K562 (cell line): ENCODE measurements around the gene BPTF. TPM values are rescaled to one million over a fixed set of nuclear protein-coding genes. Genes with fewer than 3 reads are reported as not detected.

Source experiments
- ARNT ChIP-seq, 2 experiments: fragments of 450-650 bp; IDR thresholded peaks; 2 replicates each; pipeline ENCODE4 v1.6.1; 2016; ENCODE audit warnings: mild to moderate bottlenecking in 1 of 2
- CBX1 ChIP-seq: sonication (generic); IDR thresholded peaks from 2 replicates; pipeline ENCODE4 v1.6.1; 2016; ENCODE audit warnings: antibody characterized with exemption, low read depth, mild to moderate bottlenecking
- CREB3 ChIP-seq: fragments of 450-650 bp; conservative IDR thresholded peaks from 2 replicates; pipeline ENCODE4 v1.6.1; 2016; ENCODE audit warnings: missing genetic modification characterization, low read depth, mild to moderate bottlenecking, missing compliant biosample characterization, moderate library complexity
- DDX20 ChIP-seq: fragments of 450-650 bp; IDR thresholded peaks from 2 replicates; pipeline ENCODE4 v1.6.1; 2016; ENCODE audit warnings: missing genetic modification characterization, low read depth, mild to moderate bottlenecking, missing compliant biosample characterization, moderate library complexity
- EP400 ChIP-seq: fragments of 450-650 bp; IDR thresholded peaks from 2 replicates; pipeline ENCODE4 v1.6.1; 2017; ENCODE audit warnings: antibody characterized with exemption, mild to moderate bottlenecking, moderate library complexity
- GTF2F1 ChIP-seq: IDR thresholded peaks from 2 replicates; pipeline ENCODE4 v1.6.1; 2011; ENCODE audit warnings: low read depth, low read length, improper control_type of control experiment
- HDAC3 ChIP-seq: fragments of 450-650 bp; IDR thresholded peaks from 2 replicates; pipeline ENCODE4 v1.6.1; 2018; ENCODE audit warnings: borderline replicate concordance, mild to moderate bottlenecking, moderate library complexity; ENCODE audit not compliant: partially characterized antibody
- HNRNPL ChIP-seq: fragments of 200-400 bp; formaldehyde crosslinking; IDR thresholded peaks from 2 replicates; pipeline ENCODE4 v1.6.1; 2017; ENCODE audit warnings: low read depth, mild to moderate bottlenecking, low read length
- MTA2 ChIP-seq: fragments of 450-650 bp; IDR thresholded peaks from 2 replicates; pipeline ENCODE4 v1.6.1; 2016; ENCODE audit warnings: low read depth
- PTTG1 ChIP-seq: fragments of 450-650 bp; IDR thresholded peaks from 2 replicates; pipeline ENCODE4 v1.6.1; 2016; ENCODE audit warnings: low read depth, mild to moderate bottlenecking, missing genetic modification characterization, missing compliant biosample characterization
- TSHZ1 ChIP-seq: fragments of 250-450 bp; sonication (Bioruptor Pico); IDR thresholded peaks from 2 replicates; pipeline ENCODE4 v1.4.0; 2020; ENCODE audit warnings: mild to moderate bottlenecking, moderate library complexity
- YBX1 ChIP-seq: fragments of 450-650 bp; IDR thresholded peaks from 2 replicates; pipeline ENCODE4 v1.7.1; 2016; ENCODE audit warnings: mild to moderate bottlenecking
- ZNF655 ChIP-seq: fragments of 250-450 bp; sonication (Bioruptor Pico); IDR thresholded peaks from 2 replicates; pipeline ENCODE4 v1.5.0; 2021
- polyA plus RNA-seq, 8 experiments: library from polyadenylated mRNA; depleted of rRNA in 4 of 8; stranded (reverse) in 5 of 8; unstranded in 3 of 8; fragments of >200 nt; fragmentation: Nextera tagmentation in 2 of 8; fragmentation: Illumina TruSeq in 1 of 8; extraction: Ambion mirVana in 2 of 8; extraction: Trizol in 1 of 8; gene quantifications; 2 replicates each; pipeline versions ENCODE4 v1.2.1 to v1.2.3, GENCODE V29; 2011 to 2014; ENCODE audit warnings: inconsistent platforms in 1 of 8, missing spikeins in 1 of 8
- total RNA-seq, 7 experiments: library from RNA; depleted of rRNA in 6 of 7; stranded (reverse); fragments of >200 nt in 6 of 7; fragmentation: Illumina TruSeq in 2 of 7; extraction: Trizol in 2 of 7; gene quantifications; 2 replicates each; pipeline versions ENCODE4 v1.2.1 to v1.2.3, GENCODE V29; 2011 to 2021; ENCODE audit warnings: low replicate concordance in 1 of 7
- TF ChIP-seq, protein P1 (sequence below): fragments of 450-650 bp; formaldehyde crosslinking; IDR thresholded peaks from 2 replicates; pipeline ENCODE4 v1.4.0; 2022; ENCODE audit warnings: mild to moderate bottlenecking, moderate library complexity
- TF ChIP-seq, protein P2 (sequence below): sonication (generic); formaldehyde crosslinking; IDR thresholded peaks from 2 replicates; pipeline ENCODE4 v1.8.0; 2022; ENCODE audit warnings: missing genetic modification reagents, mild to moderate bottlenecking, borderline replicate concordance

BPTF gene
- total and polyA plus RNA-seq, 9 of the 15 experiments (the other 6 are each of a cell fraction or from before 2014, with no cell fraction given): 12.5 to 52.1 (median 26.9) TPM

- TF ChIP-seq HDAC3: peak; percentile 63
- TF ChIP-seq, protein P1, sequence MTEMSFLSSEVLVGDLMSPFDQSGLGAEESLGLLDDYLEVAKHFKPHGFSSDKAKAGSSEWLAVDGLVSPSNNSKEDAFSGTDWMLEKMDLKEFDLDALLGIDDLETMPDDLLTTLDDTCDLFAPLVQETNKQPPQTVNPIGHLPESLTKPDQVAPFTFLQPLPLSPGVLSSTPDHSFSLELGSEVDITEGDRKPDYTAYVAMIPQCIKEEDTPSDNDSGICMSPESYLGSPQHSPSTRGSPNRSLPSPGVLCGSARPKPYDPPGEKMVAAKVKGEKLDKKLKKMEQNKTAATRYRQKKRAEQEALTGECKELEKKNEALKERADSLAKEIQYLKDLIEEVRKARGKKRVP (CRISPR knock-in tag): 0 out of 2 replicates have a peak, but pooled peaks have one; percentile 21
- TF ChIP-seq ARNT (IDR thresholded peaks at IDR 0.05): peak; percentile 74 to 77; a peak in 2 of 4 replicates
- TF ChIP-seq TSHZ1 (CRISPR knock-in tag): no peak
- peak; percentile 44; the same call in 1 of the 2 replicates for TF ChIP-seq EP400
- peak; percentile 94 for TF ChIP-seq MTA2
- TF ChIP-seq, protein P2, sequence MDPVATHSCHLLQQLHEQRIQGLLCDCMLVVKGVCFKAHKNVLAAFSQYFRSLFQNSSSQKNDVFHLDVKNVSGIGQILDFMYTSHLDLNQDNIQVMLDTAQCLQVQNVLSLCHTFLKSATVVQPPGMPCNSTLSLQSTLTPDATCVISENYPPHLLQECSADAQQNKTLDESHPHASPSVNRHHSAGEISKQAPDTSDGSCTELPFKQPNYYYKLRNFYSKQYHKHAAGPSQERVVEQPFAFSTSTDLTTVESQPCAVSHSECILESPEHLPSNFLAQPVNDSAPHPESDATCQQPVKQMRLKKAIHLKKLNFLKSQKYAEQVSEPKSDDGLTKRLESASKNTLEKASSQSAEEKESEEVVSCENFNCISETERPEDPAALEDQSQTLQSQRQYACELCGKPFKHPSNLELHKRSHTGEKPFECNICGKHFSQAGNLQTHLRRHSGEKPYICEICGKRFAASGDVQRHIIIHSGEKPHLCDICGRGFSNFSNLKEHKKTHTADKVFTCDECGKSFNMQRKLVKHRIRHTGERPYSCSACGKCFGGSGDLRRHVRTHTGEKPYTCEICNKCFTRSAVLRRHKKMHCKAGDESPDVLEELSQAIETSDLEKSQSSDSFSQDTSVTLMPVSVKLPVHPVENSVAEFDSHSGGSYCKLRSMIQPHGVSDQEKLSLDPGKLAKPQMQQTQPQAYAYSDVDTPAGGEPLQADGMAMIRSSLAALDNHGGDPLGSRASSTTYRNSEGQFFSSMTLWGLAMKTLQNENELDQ (CRISPR knock-in tag): no peak
- no peak for TF ChIP-seq YBX1
- no peak; the same call in 1 of the 2 replicates for TF ChIP-seq DDX20 (tag)
- no peak for TF ChIP-seq CBX1
- TF ChIP-seq HNRNPL: no peak
- TF ChIP-seq GTF2F1: no peak
- TF ChIP-seq CREB3 (tag): peak; percentile 72
- TF ChIP-seq ZNF655 (CRISPR knock-in tag): no peak
- TF ChIP-seq PTTG1 (tag): 0 out of 2 replicates have a peak, but pooled peaks have one; percentile 18
Measured at GRCh38 chr17:67784364-67785121, 40.8 kb upstream of the BPTF start (continued).
